HG03432 (cell line): ENCODE measurements around the gene OR2V1.
"Not testable (repeated sequence)": the region's sequence is repeated elsewhere in the genome, so short reads cannot be mapped to it uniquely, and the experiment has no call there.

ENCODE experiments used
- ATAC-seq: cut with Tn5 transposase; IDR thresholded peaks from one replicate; pipeline ENCODE4 v1.9.1; 2021; ENCODE audit warnings: mild to moderate bottlenecking, moderate library complexity; ENCODE audit not compliant: unreplicated experiment

The OR2V1 gene, protein sequence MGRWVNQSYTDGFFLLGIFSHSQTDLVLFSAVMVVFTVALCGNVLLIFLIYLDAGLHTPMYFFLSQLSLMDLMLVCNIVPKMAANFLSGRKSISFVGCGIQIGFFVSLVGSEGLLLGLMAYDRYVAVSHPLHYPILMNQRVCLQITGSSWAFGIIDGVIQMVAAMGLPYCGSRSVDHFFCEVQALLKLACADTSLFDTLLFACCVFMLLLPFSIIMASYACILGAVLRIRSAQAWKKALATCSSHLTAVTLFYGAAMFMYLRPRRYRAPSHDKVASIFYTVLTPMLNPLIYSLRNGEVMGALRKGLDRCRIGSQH

GRCh38 chr5:181130832-181131496, at the start of gene OR2V1:
TSS of gene OR2V1 (minus strand) at chr5:181131169. CDS start at chr5:181125304, 5,865 bp downstream.
- ATAC-seq = no peak

DNA sequence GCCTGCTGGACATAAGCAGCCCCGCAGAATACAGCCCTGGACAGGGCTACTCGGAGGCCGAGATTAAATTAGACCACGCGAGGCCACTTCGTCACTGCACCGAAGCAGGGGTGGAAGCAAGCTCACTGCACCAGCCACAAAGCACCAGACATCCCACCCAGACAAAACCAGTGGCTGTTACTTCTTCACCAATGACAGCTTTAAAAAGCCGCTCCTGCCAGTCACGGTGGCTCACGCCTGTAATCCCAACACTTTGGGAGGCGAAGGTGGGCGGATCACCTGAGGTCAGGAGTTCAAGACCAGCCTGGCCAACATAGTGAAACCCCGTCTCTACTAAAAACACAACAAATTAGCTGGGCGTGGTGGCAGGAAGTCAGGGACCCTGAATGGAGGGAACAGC, 46.6 kb upstream of the OR2V1 start:
- ATAC-seq = not testable (repeated sequence)

- ATAC-seq = no peak
Measured at GRCh38 chr5:181176254-181176952, 45.4 kb upstream of the OR2V1 start.

GRCh38 chr5:181173420-181174342, 42.7 kb upstream of the OR2V1 start:
- ATAC-seq = peak; percentile 51

- peak; percentile 29 for ATAC-seq
Measured at GRCh38 chr5:181173027-181173419, 42.1 kb upstream of the OR2V1 start.

DNA sequence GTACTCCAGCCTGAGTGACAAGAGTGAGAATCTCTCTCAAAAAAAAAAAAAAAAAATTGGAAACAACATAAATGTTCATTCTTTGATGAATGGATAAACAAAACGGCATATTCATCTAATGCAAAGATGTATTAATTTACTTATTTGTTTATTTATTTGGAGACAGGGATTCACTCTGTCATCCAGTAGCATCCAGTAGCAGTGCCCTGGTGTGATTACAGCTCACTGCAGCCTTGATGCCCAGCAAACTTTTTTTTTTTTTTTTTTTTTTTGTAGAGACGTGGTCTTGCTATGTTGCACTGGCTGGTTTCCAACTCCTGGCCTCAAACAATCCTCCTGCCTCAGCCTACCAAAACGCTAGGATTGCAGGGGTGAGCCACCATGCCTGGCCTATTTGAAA, 40.8 kb upstream of the OR2V1 start:
- no peak for ATAC-seq

DNA sequence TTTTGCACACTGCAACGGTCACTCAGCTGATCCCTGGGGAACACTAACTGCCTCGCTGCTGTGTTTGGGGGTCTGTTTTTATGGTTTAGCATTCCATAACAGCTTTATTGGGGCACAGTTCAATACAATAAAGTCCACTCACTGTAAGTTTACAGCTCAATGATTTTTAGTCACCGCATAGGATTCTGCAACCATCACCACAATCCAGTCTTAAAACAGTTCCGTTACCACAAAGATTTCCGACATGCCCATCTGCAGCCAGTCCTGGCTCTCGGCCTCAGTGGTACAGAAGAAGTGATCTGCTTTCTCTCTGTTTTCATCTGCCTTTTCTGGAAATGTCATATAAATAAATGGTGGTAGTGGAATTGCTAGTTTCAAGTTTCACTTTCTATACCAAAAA, 40.0 kb upstream of the OR2V1 start:
- no peak for ATAC-seq

- no peak for ATAC-seq
Measured at GRCh38 chr5:181170237-181170825, 39.4 kb upstream of the OR2V1 start.

DNA sequence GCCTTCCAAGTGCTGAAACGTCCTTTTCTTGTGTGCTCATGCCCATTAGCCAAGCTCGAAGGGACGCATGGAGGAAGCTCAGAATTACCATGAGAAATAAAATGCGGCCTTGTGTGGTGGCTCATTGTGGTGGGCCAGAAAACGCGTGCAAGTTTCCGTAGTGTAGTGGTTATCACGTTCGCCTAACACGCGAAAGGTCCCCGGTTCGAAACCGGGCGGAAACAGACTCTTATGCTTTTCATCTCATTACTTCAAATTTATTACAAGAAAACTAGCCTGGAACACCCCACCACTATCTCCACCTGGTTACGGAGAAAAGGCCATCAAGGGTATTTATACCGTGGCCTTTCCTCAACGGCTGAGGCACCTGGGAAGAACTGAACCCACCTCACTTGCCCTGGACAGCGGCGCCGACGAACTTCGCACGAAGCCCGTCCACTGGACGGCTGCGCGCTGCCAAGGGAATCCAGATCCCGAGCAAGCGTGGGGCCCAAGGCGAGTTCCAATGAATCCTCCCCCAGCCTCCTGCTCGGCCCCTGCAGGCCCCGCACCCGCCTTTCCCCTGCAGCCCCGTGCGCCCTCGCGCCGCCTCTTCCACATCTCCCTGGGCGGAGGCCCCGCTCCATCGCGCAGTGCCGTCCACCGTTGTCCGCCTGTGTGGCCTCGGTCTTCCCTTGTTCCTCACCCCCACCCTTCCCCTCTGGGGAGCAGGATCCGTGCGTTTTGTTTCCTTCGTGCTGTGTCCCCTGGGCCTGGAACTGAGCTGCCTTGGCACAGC, 38.7 kb upstream of the OR2V1 start:
- peak; percentile 38 for ATAC-seq

GRCh38 chr5:181168595-181169118, 37.7 kb upstream of the OR2V1 start:
- ATAC-seq = no peak

DNA sequence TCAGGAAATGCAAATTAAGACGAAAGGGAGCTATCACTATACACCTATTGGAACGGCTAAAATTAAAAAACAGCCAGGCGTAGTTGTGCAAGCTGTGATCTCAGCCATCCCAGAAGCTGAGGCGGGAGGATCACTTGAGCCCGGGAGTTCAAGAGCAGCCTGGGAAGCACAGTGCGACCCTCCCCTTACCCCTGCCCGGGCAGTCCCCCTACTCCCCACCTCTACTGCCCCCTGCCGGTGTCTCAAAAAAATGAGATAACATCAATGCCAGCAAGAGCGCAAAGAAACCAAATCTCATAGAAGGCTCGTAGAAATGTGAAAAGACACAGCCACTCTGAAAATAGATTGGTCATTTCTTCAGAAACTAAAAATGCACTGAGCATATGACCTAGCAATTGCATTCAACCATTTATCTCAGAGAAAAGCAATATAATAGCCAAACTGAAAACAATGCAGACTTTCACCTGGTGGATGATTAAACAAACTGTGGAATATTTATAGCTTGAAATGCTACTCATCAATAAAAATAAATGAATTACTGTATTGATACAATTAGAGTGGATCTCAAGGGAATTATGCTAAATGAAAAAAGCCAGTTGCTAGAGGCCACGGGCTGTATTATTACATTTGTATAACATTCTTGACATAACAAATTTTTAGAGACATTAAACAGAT, 37.0 kb upstream of the OR2V1 start:
- ATAC-seq = no peak

GRCh38 chr5:181166812-181167733, 36.1 kb upstream of the OR2V1 start:
- ATAC-seq = no peak

GRCh38 chr5:181164076-181164952, 33.3 kb upstream of the OR2V1 start:
- no peak for ATAC-seq

GRCh38 chr5:181163487-181164075, 32.6 kb upstream of the OR2V1 start:
- no peak for ATAC-seq

DNA sequence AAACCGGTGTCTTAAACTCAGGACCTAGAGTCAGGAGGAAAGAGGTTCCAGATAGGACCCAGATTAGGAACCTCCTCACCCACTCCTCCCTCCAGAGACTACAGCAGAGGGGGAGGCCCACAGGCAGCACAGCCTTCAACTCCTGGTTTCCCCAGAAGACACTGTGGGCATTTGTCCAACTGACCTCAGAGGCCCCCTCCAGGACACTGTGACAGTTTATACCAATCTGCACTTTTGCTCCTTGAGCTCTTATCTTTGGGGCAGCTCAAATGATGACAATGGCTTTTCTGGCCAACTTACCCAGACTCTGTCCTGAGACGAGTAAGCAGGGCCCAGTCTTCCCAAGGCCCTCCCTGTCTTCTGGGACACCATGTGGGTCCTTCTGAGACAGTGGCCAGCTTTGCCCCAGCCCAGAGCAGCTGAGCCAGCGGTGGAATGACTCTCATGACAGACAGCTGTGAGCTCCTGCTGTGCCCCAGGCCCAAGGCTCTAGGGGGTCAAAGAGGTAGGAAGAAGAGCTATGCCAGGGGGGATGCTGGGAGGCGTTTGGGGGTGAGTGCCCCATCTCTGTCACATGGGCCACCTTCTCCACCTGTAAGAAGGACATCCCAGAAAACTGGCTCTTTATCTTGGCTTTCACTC, 30.7 kb upstream of the OR2V1 start:
- ATAC-seq = no peak
